ENCODE data around the gene APBB3.

APBB3 gene

DNA sequence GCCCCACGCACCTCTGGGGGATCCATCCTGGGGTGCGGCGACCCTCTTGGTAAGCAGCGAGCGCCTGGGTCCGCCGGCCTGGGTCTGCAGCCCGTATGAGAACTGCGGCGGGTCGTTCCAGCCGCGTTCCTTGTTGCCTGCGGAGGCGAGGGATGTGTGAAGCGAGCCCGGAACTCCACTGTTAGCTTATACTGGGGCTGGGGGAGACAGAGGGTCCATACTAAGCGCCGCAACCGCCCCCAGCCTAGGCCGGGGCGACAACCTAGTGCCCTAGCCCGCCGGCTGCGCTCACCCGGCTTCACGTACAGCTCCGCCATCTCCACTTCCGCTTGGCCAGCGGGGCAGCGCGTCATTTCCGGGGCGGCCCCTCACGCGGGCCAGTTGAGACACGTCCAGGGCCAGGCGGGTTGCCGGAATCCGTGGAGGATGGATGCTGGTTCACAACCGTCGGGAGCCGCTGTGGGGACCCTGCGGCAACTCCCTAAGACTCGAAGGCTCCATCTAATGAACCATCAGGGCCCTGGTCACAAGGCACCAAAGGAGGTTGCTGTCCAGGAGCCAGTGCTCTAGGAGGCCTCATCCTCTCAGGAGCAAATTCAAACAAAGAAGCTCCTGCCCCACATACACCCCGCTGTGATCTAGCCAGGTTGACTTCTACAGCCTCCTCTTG is 7.1 kb downstream of the APBB3 start, which contains the start of gene SRA1 (continued):
- peak; percentile 58 for TF ChIP-seq ZBTB26 (tag by site-specific recombination; optimal IDR thresholded peaks at IDR 0.05)
- peak; percentile 61; the same call in 1 of the 2 replicates for TF ChIP-seq ZBTB20 (tag by site-specific recombination; IDR thresholded peaks at IDR 0.05)
- TF ChIP-seq AEBP2 (tag by site-specific recombination; IDR thresholded peaks at IDR 0.05; ENCODE audit: borderline replicate concordance) = no peak
- no peak for TF ChIP-seq HOXC10 (CRISPR knock-in tag; IDR thresholded peaks at IDR 0.05)
- TF ChIP-seq ZNF561 (tag by site-specific recombination; IDR thresholded peaks at IDR 0.05; ENCODE audit: borderline replicate concordance) = 0 out of 2 replicates have a peak, but pooled peaks have one; percentile 55
- TF ChIP-seq KLF8 (tag by site-specific recombination; IDR thresholded peaks at IDR 0.05) = peak; percentile 68; the same call in 1 of the 2 replicates
- TF ChIP-seq YY2 (tag by site-specific recombination; IDR thresholded peaks at IDR 0.05) = peak; percentile 76
- peak; percentile 63; the same call in 1 of the 2 replicates for TF ChIP-seq TRIM28 (IDR thresholded peaks at IDR 0.05; ENCODE audit: borderline replicate concordance, low read length)
- no peak for TF ChIP-seq ZNF211 (tag by site-specific recombination; IDR thresholded peaks at IDR 0.05; ENCODE audit: low read depth)
- TF ChIP-seq ZNF600 (tag by site-specific recombination; IDR thresholded peaks at IDR 0.05) = peak; percentile 72
- TF ChIP-seq, protein P1, sequence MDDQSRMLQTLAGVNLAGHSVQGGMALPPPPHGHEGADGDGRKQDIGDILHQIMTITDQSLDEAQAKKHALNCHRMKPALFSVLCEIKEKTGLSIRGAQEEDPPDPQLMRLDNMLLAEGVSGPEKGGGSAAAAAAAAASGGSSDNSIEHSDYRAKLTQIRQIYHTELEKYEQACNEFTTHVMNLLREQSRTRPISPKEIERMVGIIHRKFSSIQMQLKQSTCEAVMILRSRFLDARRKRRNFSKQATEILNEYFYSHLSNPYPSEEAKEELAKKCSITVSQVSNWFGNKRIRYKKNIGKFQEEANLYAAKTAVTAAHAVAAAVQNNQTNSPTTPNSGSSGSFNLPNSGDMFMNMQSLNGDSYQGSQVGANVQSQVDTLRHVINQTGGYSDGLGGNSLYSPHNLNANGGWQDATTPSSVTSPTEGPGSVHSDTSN (CRISPR knock-in tag; IDR thresholded peaks at IDR 0.05) = peak; percentile 31; the same call in 1 of the 2 replicates
- TF ChIP-seq PRDM6 (tag by site-specific recombination; IDR thresholded peaks at IDR 0.05) = no peak
- TF ChIP-seq SP7 (tag by site-specific recombination; IDR thresholded peaks at IDR 0.05) = peak; percentile 82
- TF ChIP-seq OSR2 (tag by site-specific recombination; IDR thresholded peaks at IDR 0.05) = peak; percentile 37; the same call in 1 of the 2 replicates
- TF ChIP-seq KLF9 (tag by site-specific recombination; IDR thresholded peaks at IDR 0.05; ENCODE audit: low read depth) = no peak; the same call in none of the 2 replicates
- TF ChIP-seq, protein P2, sequence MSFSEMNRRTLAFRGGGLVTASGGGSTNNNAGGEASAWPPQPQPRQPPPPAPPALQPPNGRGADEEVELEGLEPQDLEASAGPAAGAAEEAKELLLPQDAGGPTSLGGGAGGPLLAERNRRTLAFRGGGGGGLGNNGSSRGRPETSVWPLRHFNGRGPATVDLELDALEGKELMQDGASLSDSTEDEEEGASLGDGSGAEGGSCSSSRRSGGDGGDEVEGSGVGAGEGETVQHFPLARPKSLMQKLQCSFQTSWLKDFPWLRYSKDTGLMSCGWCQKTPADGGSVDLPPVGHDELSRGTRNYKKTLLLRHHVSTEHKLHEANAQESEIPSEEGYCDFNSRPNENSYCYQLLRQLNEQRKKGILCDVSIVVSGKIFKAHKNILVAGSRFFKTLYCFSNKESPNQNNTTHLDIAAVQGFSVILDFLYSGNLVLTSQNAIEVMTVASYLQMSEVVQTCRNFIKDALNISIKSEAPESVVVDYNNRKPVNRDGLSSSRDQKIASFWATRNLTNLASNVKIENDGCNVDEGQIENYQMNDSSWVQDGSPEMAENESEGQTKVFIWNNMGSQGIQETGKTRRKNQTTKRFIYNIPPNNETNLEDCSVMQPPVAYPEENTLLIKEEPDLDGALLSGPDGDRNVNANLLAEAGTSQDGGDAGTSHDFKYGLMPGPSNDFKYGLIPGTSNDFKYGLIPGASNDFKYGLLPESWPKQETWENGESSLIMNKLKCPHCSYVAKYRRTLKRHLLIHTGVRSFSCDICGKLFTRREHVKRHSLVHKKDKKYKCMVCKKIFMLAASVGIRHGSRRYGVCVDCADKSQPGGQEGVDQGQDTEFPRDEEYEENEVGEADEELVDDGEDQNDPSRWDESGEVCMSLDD (tag by site-specific recombination; IDR thresholded peaks at IDR 0.05) = peak; percentile 44; the same call in 1 of the 2 replicates
- TF ChIP-seq ZNF239 (tag by site-specific recombination; IDR thresholded peaks at IDR 0.05) = no peak
- TF ChIP-seq, protein P3, sequence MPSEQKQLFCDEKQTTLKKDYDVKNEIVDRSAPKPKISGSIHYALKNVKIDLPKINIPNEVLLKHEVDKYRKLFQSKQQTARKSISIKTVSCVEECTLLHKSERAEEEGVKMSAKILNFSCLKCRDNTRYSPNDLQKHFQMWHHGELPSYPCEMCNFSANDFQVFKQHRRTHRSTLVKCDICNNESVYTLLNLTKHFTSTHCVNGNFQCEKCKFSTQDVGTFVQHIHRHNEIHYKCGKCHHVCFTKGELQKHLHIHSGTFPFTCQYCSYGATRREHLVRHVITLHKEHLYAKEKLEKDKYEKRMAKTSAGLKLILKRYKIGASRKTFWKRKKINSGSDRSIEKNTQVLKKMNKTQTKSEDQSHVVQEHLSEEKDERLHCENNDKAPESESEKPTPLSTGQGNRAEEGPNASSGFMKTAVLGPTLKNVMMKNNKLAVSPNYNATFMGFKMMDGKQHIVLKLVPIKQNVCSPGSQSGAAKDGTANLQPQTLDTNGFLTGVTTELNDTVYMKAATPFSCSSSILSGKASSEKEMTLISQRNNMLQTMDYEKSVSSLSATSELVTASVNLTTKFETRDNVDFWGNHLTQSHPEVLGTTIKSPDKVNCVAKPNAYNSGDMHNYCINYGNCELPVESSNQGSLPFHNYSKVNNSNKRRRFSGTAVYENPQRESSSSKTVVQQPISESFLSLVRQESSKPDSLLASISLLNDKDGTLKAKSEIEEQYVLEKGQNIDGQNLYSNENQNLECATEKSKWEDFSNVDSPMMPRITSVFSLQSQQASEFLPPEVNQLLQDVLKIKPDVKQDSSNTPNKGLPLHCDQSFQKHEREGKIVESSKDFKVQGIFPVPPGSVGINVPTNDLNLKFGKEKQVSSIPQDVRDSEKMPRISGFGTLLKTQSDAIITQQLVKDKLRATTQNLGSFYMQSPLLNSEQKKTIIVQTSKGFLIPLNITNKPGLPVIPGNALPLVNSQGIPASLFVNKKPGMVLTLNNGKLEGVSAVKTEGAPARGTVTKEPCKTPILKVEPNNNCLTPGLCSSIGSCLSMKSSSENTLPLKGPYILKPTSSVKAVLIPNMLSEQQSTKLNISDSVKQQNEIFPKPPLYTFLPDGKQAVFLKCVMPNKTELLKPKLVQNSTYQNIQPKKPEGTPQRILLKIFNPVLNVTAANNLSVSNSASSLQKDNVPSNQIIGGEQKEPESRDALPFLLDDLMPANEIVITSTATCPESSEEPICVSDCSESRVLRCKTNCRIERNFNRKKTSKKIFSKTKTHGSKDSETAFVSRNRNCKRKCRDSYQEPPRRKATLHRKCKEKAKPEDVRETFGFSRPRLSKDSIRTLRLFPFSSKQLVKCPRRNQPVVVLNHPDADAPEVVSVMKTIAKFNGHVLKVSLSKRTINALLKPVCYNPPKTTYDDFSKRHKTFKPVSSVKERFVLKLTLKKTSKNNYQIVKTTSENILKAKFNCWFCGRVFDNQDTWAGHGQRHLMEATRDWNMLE (tag by site-specific recombination; conservative IDR thresholded peaks at IDR 0.05; ENCODE audit: low read depth) = peak; percentile 78
- no peak for TF ChIP-seq FEZF1 (tag by site-specific recombination; IDR thresholded peaks at IDR 0.05)
- 0 out of 2 replicates have a peak, but pooled peaks have one; percentile 51 for TF ChIP-seq ZNF843 (tag by site-specific recombination; IDR thresholded peaks at IDR 0.05)
- TF ChIP-seq ZNF16 (tag by site-specific recombination; IDR thresholded peaks at IDR 0.05; ENCODE audit: low read depth) = no peak
- TF ChIP-seq KLF7 (tag by site-specific recombination; IDR thresholded peaks at IDR 0.05; ENCODE audit: borderline replicate concordance) = peak; percentile 68; the same call in 1 of the 2 replicates
- TF ChIP-seq KLF17 (tag by site-specific recombination; IDR thresholded peaks at IDR 0.05) = 0 out of 2 replicates have a peak, but pooled peaks have one; percentile 27
- no peak for TF ChIP-seq ZFHX2 (tag by site-specific recombination; conservative IDR thresholded peaks at IDR 0.05)
